ENCODE results near the gene RNF152. TPM values are rescaled to one million over a fixed set of nuclear protein-coding genes. Genes with fewer than 3 reads are reported as not detected.

RNF152 gene
- total RNA-seq, 1 experiment from 2014 or later: 2.3 TPM

- Histone ChIP-seq H4K5ac (ENCODE audit: insufficient read length, low read depth, low read length) (no peak overlapping the region), H4K8ac (replicated peaks; ENCODE audit: insufficient read length, low read depth, low read length) (no peak overlapping the region), H2BK20ac (ENCODE audit: low read depth, low read length, poor library complexity, severe bottlenecking) (no peak overlapping the region), H2AFZ (ENCODE audit: low read length) (no peak overlapping the region), H3K23ac (ENCODE audit: insufficient read length, low read depth, low read length) (no peak overlapping the region), H3K79me2 (ENCODE audit: insufficient read depth, low read length) (no peaks in the 10 kb centered on the region), H3K23me2 (ENCODE audit: insufficient read length, low read depth, low read length, poor library complexity, severe bottlenecking) (no peaks in the 10 kb centered on the region), H2AK5ac (ENCODE audit: insufficient read length, low read length) (no peak overlapping the region), H4K91ac (ENCODE audit: insufficient read length, low read depth, low read length) (no peak overlapping the region), H3K27ac (ENCODE audit: insufficient read length, low read depth, low read length) (no peak overlapping the region), H2BK15ac (ENCODE audit: low read depth, low read length) (no peak overlapping the region), H2BK12ac (ENCODE audit: insufficient read length, low read depth, low read length) (no peak overlapping the region), H3K14ac (ENCODE audit: insufficient read depth, low read length) (no peak overlapping the region), H3T11ph (ENCODE audit: low read length) (no peak overlapping the region), H4K20me1 (ENCODE audit: control insufficient read depth, insufficient read depth, insufficient read length) (no peaks in the 10 kb centered on the region), H3K4me2 (ENCODE audit: insufficient read depth, insufficient read length, low read length) (no peak overlapping the region), H3K4ac (ENCODE audit: low read depth, low read length) (no peak overlapping the region), H3K9me3 (ENCODE audit: control insufficient read depth, low read depth, low read length) (no peaks in the 10 kb centered on the region), H2BK120ac (ENCODE audit: low read depth, low read length, poor library complexity, severe bottlenecking) (no peak overlapping the region), H3K56ac (ENCODE audit: insufficient read length, low read depth, low read length) (no peak overlapping the region), H3K4me1 (ENCODE audit: insufficient read depth, low read length) (no peaks in the 10 kb centered on the region), H3K27me3 (ENCODE audit: insufficient read depth, low read length) (no peaks in the 10 kb centered on the region), H3K79me1 (ENCODE audit: insufficient read depth, low read depth, low read length, poor library complexity, severe bottlenecking) (no peaks in the 10 kb centered on the region), H3K9ac (ENCODE audit: extremely low read depth, insufficient read length, low read length) (no peak overlapping the region), H3K18ac (ENCODE audit: insufficient read length, low read depth, low read length) (no peak overlapping the region), H2BK5ac (ENCODE audit: insufficient read length, low read length) (no peak overlapping the region)
- TF ChIP-seq, protein P1, sequence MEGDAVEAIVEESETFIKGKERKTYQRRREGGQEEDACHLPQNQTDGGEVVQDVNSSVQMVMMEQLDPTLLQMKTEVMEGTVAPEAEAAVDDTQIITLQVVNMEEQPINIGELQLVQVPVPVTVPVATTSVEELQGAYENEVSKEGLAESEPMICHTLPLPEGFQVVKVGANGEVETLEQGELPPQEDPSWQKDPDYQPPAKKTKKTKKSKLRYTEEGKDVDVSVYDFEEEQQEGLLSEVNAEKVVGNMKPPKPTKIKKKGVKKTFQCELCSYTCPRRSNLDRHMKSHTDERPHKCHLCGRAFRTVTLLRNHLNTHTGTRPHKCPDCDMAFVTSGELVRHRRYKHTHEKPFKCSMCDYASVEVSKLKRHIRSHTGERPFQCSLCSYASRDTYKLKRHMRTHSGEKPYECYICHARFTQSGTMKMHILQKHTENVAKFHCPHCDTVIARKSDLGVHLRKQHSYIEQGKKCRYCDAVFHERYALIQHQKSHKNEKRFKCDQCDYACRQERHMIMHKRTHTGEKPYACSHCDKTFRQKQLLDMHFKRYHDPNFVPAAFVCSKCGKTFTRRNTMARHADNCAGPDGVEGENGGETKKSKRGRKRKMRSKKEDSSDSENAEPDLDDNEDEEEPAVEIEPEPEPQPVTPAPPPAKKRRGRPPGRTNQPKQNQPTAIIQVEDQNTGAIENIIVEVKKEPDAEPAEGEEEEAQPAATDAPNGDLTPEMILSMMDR (conservative IDR thresholded peaks at IDR 0.05): no peak
- peaks cover 0 to 10% (median 2%) of the 10 kb centered on the region in 3 experiments; a peak in 4 of 7 replicates for H3K36me3 Mint-ChIP-seq (ENCODE audit: insufficient read depth in 1 of 3, low read depth in 3 of 3)
- no CpG with 5 or more reads among the region's 3 CpGs for WGBS (ENCODE audit: extremely low coverage, insufficient read length, low lambda C conversion rate)
- no peak overlapping the region for H3K4me3 Mint-ChIP-seq
- no peaks in the 10 kb centered on the region; the same call in 1 of the 2 replicates for H3K27me3 Mint-ChIP-seq (ENCODE audit: low read depth)
- H3K4me1 Mint-ChIP-seq: peaks cover 5% of the 10 kb centered on the region in 2 experiments
- DNase-seq: no peak
- H3K27ac Mint-ChIP-seq: no peak overlapping the region
- H3K9me3 Mint-ChIP-seq: peaks cover 5 to 15% of the 10 kb centered on the region in 2 experiments; a peak in 4 of 5 replicates
These were observed 37.3 kb upstream of the RNF152 start for GRCh38 chr18:61929881-61930640.
